Calu3 (cell line): ENCODE results near the gene PTCRA. TPM values are rescaled to one million over a fixed set of nuclear protein-coding genes. Genes with fewer than 3 reads are reported as not detected.

ENCODE experiments used
- BruUV-seq: library from RNA; stranded (reverse); fragments of 400-500 nt; replicated peaks from 2 replicates; lab custom pipeline; 2021; lab: Mats Ljungman, UMichigan
- CTCF ChIA-PET: fragments of 300-600 bp; sonication (Branson Sonifier 250); formaldehyde crosslinking; loops from one replicate; lab custom pipeline; 2022; ENCODE audit warnings: antibody characterized with exemption; lab: Charles Lee
- DNase-seq: peaks from one replicate; pipeline ENCODE4 v3.0.0; 2022
- H3K27ac Mint-ChIP-seq: one replicate; pipeline ENCODE4 v1.8.0; 2022; ENCODE audit warnings: mixed read lengths; ENCODE audit not compliant: unreplicated experiment
- H3K27me3 Mint-ChIP-seq: one replicate; pipeline ENCODE4 v1.8.0; 2022; ENCODE audit warnings: mixed read lengths; ENCODE audit not compliant: unreplicated experiment
- H3K36me3 Mint-ChIP-seq: one replicate; pipeline ENCODE4 v1.8.0; 2022; ENCODE audit warnings: mild to moderate bottlenecking, moderate library complexity, mixed read lengths; ENCODE audit not compliant: insufficient read depth, unreplicated experiment
- H3K4me1 Mint-ChIP-seq: one replicate; pipeline ENCODE4 v1.8.0; 2022; ENCODE audit warnings: mild to moderate bottlenecking, low read depth, mixed read lengths; ENCODE audit not compliant: unreplicated experiment
- H3K4me3 Mint-ChIP-seq: one replicate; pipeline ENCODE4 v1.8.0; 2022; ENCODE audit warnings: mild to moderate bottlenecking, low read depth, moderate library complexity, mixed read lengths; ENCODE audit not compliant: unreplicated experiment
- H3K9me3 Mint-ChIP-seq: one replicate; pipeline ENCODE4 v1.8.0; 2022; ENCODE audit warnings: low read depth, mixed read lengths; ENCODE audit not compliant: unreplicated experiment
- intact Hi-C: fragments of 100-400 bp; cut with micrococcal nuclease; formaldehyde crosslinking; loops from one replicate; pipeline ENCODE4 v1.10.0; 2022; ENCODE audit not compliant: unreplicated experiment
- total RNA-seq: library from RNA; stranded (reverse); gene quantifications from 2 replicates; pipeline ENCODE4 v1.2.3, GENCODE V29; 2022
- TF ChIP-seq, protein P1 (sequence below): fragments of 200-600 bp; IDR thresholded peaks from one replicate; pipeline ENCODE4 v1.8.0; 2022; ENCODE audit warnings: antibody characterized with exemption; ENCODE audit not compliant: unreplicated experiment

The PTCRA gene
- total RNA-seq, 1 experiment from 2014 or later: not detected

DNA sequence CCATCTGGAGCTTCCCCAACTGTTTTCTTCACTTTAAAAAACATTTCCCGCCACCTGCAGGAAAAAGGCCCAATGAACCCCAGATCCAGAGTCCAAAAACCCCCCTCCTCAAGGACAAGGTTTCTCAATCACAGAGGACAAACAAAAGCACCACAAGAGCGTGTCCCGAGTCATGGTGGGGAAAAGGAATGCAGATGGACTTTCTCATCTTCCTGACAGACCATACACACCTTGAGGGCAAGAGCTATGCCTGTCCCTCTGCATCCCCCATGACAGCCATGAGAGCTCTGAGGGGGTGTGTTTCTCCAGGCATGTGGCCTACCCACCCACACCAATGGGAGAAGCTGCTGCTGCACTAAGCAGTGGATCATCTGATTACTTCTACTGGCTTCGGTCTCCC is 54.1 kb downstream of the PTCRA start:
- intact Hi-C loops: no loop called here
- H3K27ac Mint-ChIP-seq: no peak overlapping the region
- no TSS peak for BruUV-seq
- H3K9me3 Mint-ChIP-seq: no peaks in the 10 kb centered on the region
- H3K4me1 Mint-ChIP-seq: peaks cover 18% of the 10 kb centered on the region
- TF ChIP-seq, protein P1, sequence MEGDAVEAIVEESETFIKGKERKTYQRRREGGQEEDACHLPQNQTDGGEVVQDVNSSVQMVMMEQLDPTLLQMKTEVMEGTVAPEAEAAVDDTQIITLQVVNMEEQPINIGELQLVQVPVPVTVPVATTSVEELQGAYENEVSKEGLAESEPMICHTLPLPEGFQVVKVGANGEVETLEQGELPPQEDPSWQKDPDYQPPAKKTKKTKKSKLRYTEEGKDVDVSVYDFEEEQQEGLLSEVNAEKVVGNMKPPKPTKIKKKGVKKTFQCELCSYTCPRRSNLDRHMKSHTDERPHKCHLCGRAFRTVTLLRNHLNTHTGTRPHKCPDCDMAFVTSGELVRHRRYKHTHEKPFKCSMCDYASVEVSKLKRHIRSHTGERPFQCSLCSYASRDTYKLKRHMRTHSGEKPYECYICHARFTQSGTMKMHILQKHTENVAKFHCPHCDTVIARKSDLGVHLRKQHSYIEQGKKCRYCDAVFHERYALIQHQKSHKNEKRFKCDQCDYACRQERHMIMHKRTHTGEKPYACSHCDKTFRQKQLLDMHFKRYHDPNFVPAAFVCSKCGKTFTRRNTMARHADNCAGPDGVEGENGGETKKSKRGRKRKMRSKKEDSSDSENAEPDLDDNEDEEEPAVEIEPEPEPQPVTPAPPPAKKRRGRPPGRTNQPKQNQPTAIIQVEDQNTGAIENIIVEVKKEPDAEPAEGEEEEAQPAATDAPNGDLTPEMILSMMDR: no peak
- H3K36me3 Mint-ChIP-seq: peaks cover 14% of the 10 kb centered on the region
- CTCF ChIA-PET: interaction anchor here (1.4 kb wide), 1 partner anchor 31 kb away, joined by 3 read pairs; no protein-coding TSS in a partner anchor
- H3K4me3 Mint-ChIP-seq: no peak overlapping the region
- H3K27me3 Mint-ChIP-seq: no peaks in the 10 kb centered on the region
- DNase-seq: no peak

DNA sequence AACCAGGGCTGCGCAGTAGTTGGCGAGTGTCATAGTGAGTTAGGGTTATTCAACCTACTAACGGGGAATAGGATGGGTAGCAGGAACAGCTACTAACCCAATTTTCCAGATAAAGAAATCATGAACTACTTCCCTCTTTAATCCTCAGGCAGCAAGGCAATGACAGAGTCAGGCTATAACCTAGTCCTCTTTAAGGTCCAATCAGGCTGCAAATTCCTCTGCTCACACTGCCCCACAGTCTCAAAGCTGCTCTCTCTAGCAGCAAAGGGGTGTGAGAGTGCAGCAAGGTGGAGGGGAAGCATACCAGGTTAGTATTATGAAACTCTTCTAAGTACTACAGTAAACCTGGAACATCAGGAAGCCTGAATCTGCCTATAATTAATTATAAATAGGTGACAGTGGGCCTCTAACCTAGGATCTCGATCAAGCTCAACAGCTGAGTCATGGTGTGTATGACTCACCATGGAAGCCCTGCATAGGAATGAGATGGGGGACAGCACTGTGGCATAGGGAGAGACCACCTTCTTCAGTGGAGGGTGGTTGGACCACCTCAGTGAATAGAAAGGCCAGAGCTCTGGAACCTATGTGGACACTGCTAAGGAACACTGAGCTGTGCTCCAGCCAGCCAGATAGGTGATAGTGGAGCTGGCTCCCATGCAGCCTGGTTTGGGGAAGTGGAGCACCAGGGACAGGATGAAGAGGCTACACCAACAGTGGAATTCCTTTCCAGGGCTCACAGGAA is 55.2 kb downstream of the PTCRA start:
- intact Hi-C loops: no loop called here
- Mint-ChIP-seq H3K4me1 (peaks cover 18% of the 10 kb centered on the region), H3K27ac (no peak overlapping the region), H3K27me3 (no peaks in the 10 kb centered on the region), H3K36me3 (peaks cover 18% of the 10 kb centered on the region), H3K9me3 (no peaks in the 10 kb centered on the region), H3K4me3 (no peak overlapping the region)
- BruUV-seq: no TSS peak
- TF ChIP-seq, protein P1: no peak
- CTCF ChIA-PET: interaction anchor here (0.6 to 1.4 kb wide), 5 partner anchors 13 to 230 kb away, joined by 3 to 5 read pairs (median 3); partner anchors contain the start of gene PPP2R5D
- peak; percentile 15 for DNase-seq

DNA sequence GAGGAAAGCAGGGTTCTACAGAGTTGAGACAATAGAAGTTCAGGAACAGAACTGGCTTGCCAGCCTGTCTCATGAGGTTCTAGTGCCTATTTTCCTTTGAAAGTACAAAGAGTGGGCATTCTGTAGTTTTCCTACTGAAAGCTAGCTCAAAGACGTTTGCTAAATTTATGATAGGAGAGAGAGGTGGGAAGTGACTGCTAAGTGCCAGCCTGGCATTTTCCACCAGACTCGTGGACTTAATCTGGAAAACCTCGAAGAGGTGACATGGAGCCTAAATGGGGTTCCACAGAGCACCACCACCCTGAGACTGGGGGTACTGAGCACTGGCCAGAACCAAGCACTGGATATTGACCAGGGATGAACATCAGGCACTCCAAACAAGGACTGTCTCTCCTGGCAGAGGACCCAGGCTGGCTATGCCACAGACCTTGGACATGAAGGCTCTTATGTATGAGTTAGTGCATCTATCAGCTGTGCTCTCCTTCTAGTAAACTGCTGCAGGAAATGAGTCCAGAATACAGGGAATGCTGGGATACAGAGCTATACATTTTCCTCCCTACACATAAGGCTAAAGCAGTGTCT is 56.0 kb downstream of the PTCRA start:
- Mint-ChIP-seq H3K27me3 (no peaks in the 10 kb centered on the region), H3K27ac (no peak overlapping the region), H3K4me1 (peaks cover 22% of the 10 kb centered on the region), H3K36me3 (peaks cover 25% of the 10 kb centered on the region), H3K9me3 (no peaks in the 10 kb centered on the region), H3K4me3 (no peak overlapping the region)
- no peak for DNase-seq
- TF ChIP-seq, protein P1: no peak
- CTCF ChIA-PET: interaction anchor here (0.7 to 1.3 kb wide), 4 partner anchors 12 to 36 kb away, joined by 3 to 7 read pairs (median 4); partner anchors contain the start of gene PPP2R5D
- no TSS peak for BruUV-seq
- intact Hi-C loops: no loop called here

DNA sequence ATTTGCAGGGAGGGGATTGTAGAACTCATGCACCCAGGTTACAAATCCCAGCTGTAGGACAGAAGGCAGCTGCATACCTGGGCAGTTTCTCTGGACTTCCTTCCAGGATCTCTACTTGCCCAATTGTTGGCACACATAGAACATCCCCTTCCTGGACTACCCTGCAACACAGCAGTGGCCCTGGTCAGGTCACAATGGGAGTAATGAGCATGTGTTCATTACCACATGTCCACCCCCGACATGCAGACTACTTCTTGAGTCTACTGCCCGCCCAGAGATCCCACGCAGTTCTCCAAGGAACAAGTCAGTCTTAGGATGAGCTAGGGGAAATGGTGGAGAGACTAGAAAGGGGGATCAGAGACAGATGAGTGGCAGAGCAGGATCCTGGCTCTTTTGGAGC is 58.1 kb downstream of the PTCRA start:
- no TSS peak for BruUV-seq
- no peak for DNase-seq
- H3K36me3 Mint-ChIP-seq: peaks cover 34% of the 10 kb centered on the region
- CTCF ChIA-PET: interaction anchor here (1.0 to 1.1 kb wide), 2 partner anchors 10 kb away, joined by 3 to 4 read pairs; partner anchors contain the start of gene PPP2R5D
- H3K27me3 Mint-ChIP-seq: no peaks in the 10 kb centered on the region
- intact Hi-C loops: no loop called here
- H3K27ac Mint-ChIP-seq: no peak overlapping the region
- peaks cover 26% of the 10 kb centered on the region for H3K4me1 Mint-ChIP-seq
- no peak overlapping the region for H3K4me3 Mint-ChIP-seq
- TF ChIP-seq, protein P1: no peak
- H3K9me3 Mint-ChIP-seq: no peaks in the 10 kb centered on the region
